SKM-1 (cell line): ENCODE results near the gene AP2S1.
"Not testable (repeated sequence)": the region's sequence is repeated elsewhere in the genome, so short reads cannot be mapped to it uniquely, and the experiment has no call there.

Experiments used
- DNase-seq: peaks from one replicate; lab custom pipeline; 2025; ENCODE audit not compliant: unreplicated experiment; lab: John Stamatoyannopoulos, UW

AP2S1 gene

GRCh38 chr19:46850228-46851203 lies at the start of gene AP2S1:
Gene AP2S1 (minus strand): TSS chr19:46850846. CDS start chr19:46850766, 80 bp downstream.
- peak; percentile 51 for DNase-seq

GRCh38 chr19:46900341-46900740 lies 49.7 kb upstream of the AP2S1 start:
- DNase-seq = no peak

GRCh38 chr19:46898731-46899130 lies 48.1 kb upstream of the AP2S1 start:
- no peak for DNase-seq

- no peak for DNase-seq
Observed at GRCh38 chr19:46896076-46896794, 45.6 kb upstream of the AP2S1 start.

- no peak for DNase-seq
Observed at GRCh38 chr19:46892252-46893179, 41.9 kb upstream of the AP2S1 start.

GRCh38 chr19:46890423-46891170 lies 40.0 kb upstream of the AP2S1 start:
- no peak for DNase-seq

GRCh38 chr19:46887240-46887782 lies 36.7 kb upstream of the AP2S1 start:
- no peak for DNase-seq

GRCh38 chr19:46886546-46887239 lies 36.0 kb upstream of the AP2S1 start:
- no peak for DNase-seq

- DNase-seq = no peak
Observed at GRCh38 chr19:46885411-46885810, 34.8 kb upstream of the AP2S1 start.

- DNase-seq = not testable (repeated sequence)
Observed at GRCh38 chr19:46882751-46883150, 32.1 kb upstream of the AP2S1 start.

- DNase-seq = no peak
Observed at GRCh38 chr19:46882034-46882433, 31.4 kb upstream of the AP2S1 start.

- DNase-seq = no peak
Observed at GRCh38 chr19:46881092-46881491, 30.4 kb upstream of the AP2S1 start.

- no peak for DNase-seq
Observed at GRCh38 chr19:46880431-46880830, 29.8 kb upstream of the AP2S1 start.

GRCh38 chr19:46878613-46879375 lies 28.1 kb upstream of the AP2S1 start:
- no peak for DNase-seq

- DNase-seq = no peak
Observed at GRCh38 chr19:46875657-46876056, 25.0 kb upstream of the AP2S1 start.

GRCh38 chr19:46875234-46875633 lies 24.6 kb upstream of the AP2S1 start:
- DNase-seq = no peak

- no peak for DNase-seq
Observed at GRCh38 chr19:46872967-46873366, 22.3 kb upstream of the AP2S1 start.

GRCh38 chr19:46871173-46871572 lies 20.5 kb upstream of the AP2S1 start:
- DNase-seq = not testable (repeated sequence)
